ENCODE data around the gene KRT75.
"Not testable (repeated sequence)": the region's sequence is repeated elsewhere in the genome, so short reads cannot be mapped to it uniquely, and the experiment has no call there.

KRT75 gene

GRCh38 chr12:52434081-52434733 is at the start of gene KRT75:
Gene KRT75 (minus strand): TSS chr12:52434371. CDS start chr12:52434304, 67 bp downstream.
- no peak within 1 kb of the TSS for H3K4me3 Mint-ChIP-seq
- H3K27ac Mint-ChIP-seq, result no peak within 1 kb of the TSS
- H3K9me3 Mint-ChIP-seq, result no peaks in the 10 kb centered on the region
- peaks cover 20% of the 10 kb centered on the region for H3K27me3 Mint-ChIP-seq
- no peaks in the 10 kb centered on the region for H3K36me3 Mint-ChIP-seq (ENCODE audit: low read depth)
- no peaks in the 10 kb centered on the region for H3K4me1 Mint-ChIP-seq (ENCODE audit: low read depth)

DNA sequence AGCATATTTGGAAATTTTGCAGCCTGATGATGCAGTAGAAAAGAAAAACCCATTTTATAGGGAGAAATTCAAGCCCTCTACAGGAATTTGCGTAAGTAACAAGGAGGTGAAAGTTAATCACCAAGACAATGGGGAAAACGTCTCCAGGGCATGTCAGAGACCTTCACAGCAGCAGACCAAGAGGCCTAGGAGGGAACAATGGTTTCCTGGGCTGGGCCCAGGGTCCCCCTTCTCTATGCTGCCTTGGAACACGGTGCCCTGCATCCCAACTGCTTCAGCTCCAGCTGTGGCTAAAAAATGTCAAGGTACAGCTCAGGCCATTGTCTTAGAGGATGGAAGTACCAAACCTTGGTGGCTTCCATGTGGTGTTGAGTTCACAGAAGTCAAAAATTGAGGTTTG is 45.9 kb upstream of the KRT75 start:
- H3K27me3 Mint-ChIP-seq, result peaks cover 29% of the 10 kb centered on the region

GRCh38 chr12:52477651-52478050 is 43.5 kb upstream of the KRT75 start:
- Mint-ChIP-seq H3K4me1 (ENCODE audit: low read depth) (no peaks in the 10 kb centered on the region), H3K4me3 (no peak overlapping the region), H3K27me3 (peaks cover 11% of the 10 kb centered on the region), H3K27ac (no peak overlapping the region), H3K9me3 (no peaks in the 10 kb centered on the region), H3K36me3 (ENCODE audit: low read depth) (no peaks in the 10 kb centered on the region)

More for the DNA sequence above, 45.9 kb upstream of the KRT75 start:
- Mint-ChIP-seq H3K4me3 (no peak overlapping the region), H3K27ac (no peak overlapping the region), H3K36me3 (ENCODE audit: low read depth) (peaks cover 3% of the 10 kb centered on the region), H3K9me3 (peaks cover 4% of the 10 kb centered on the region), H3K4me1 (ENCODE audit: low read depth) (no peaks in the 10 kb centered on the region)

DNA sequence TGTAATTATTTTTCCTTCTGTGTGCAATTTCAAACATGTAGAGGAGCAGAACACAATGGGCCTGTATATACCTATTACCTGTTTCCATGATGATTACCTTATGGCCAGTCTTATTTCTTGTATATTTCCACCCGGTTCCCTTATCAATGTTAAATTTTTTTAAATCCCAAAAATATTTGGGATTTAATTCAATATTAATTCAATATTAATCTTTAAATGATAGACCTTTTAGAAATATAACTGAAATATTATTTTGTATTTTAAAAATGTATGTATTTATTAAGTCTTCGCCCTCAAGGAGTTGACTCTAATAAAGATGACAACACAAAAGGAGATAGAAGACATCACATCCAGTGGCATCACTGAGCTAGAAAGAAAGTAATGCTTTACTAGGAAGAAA is 40.0 kb upstream of the KRT75 start:
- peaks cover 9% of the 10 kb centered on the region for H3K27me3 Mint-ChIP-seq
- no peak overlapping the region for H3K27ac Mint-ChIP-seq
- H3K4me1 Mint-ChIP-seq (ENCODE audit: low read depth), result no peaks in the 10 kb centered on the region
- H3K9me3 Mint-ChIP-seq, result no peaks in the 10 kb centered on the region
- H3K4me3 Mint-ChIP-seq, result no peak overlapping the region
- no peaks in the 10 kb centered on the region for H3K36me3 Mint-ChIP-seq (ENCODE audit: low read depth)

DNA sequence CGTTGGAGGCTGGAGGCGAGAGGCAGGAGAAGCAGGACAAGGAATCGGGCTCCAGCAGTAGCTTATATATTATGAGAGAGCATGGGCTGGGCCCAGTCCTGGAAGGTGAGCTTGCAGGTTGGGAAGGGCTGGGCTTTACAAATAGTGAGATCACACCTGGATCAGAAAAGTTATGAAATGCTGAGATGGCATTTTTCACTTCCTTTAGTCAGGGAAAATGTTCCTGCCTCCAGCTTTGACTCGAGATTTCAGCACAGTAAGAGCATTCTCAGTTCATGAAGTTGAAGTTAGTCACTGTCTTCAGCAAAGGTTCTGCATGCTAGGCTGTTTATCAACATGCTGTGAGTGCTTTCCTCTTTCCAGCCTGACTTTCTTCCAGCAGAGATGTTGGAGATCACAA is 39.6 kb upstream of the KRT75 start, which contains the start of gene KRT6C:
KRT6C (minus strand) TSS at position 38 of the 400 bp plus-strand sequence. CDS start 68 bp downstream, outside the sequence.
- H3K27me3 Mint-ChIP-seq, result peaks cover 9% of the 10 kb centered on the region
- no peak within 1 kb of the TSS for H3K4me3 Mint-ChIP-seq
- no peaks in the 10 kb centered on the region for H3K36me3 Mint-ChIP-seq (ENCODE audit: low read depth)
- no peak within 1 kb of the TSS for H3K27ac Mint-ChIP-seq
- H3K4me1 Mint-ChIP-seq (ENCODE audit: low read depth), result no peaks in the 10 kb centered on the region
- H3K9me3 Mint-ChIP-seq, result no peaks in the 10 kb centered on the region

DNA sequence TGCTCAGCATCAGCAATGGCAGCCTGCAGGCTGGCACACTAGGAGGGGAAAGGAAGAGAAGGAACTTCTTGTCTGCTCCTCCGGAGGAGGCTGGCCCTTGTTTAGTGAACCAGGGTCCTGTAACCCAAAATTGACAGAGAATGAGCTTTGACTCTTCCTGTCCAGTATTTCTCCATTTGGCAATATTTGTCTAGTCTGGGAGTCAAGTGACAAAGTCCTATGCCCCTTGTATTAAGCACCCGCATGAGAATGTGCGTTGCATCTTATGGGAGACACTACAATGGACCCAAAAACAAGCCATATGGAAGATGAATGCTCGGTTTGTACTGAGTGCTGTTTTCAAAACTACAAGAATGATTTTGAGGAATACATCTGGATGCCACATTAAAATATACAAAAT is 35.7 kb upstream of the KRT75 start:
- no peaks in the 10 kb centered on the region for H3K4me1 Mint-ChIP-seq (ENCODE audit: low read depth)
- peaks cover 12% of the 10 kb centered on the region for H3K27me3 Mint-ChIP-seq
- no peak overlapping the region for H3K4me3 Mint-ChIP-seq
- no peaks in the 10 kb centered on the region for H3K36me3 Mint-ChIP-seq (ENCODE audit: low read depth)
- H3K27ac Mint-ChIP-seq, result no peak overlapping the region
- no peaks in the 10 kb centered on the region for H3K9me3 Mint-ChIP-seq

DNA sequence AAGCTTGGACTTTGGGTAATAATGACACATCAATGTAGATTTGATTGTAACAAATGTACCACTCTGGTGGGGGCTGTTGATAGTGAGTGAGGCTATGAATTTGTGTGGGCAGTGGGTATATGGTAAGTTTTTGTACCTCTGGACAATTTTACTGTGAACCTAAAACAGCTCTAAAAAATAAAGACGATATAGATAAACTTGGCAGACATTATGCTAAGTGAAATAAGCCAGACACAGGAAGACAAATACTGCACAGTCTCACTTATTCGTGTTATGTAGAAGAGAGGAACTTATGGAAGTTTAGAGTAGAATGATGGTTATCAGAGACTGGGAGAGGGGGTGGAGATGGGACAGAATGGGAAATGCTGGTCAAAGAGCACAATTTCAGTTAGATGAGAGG is 30.7 kb upstream of the KRT75 start:
- peaks cover 17% of the 10 kb centered on the region for H3K27me3 Mint-ChIP-seq
- H3K4me1 Mint-ChIP-seq (ENCODE audit: low read depth), result no peaks in the 10 kb centered on the region
- H3K27ac Mint-ChIP-seq, result no peak overlapping the region
- H3K36me3 Mint-ChIP-seq (ENCODE audit: low read depth), result no peaks in the 10 kb centered on the region
- no peak overlapping the region for H3K4me3 Mint-ChIP-seq
- H3K9me3 Mint-ChIP-seq, result no peaks in the 10 kb centered on the region

- peaks cover 23% of the 10 kb centered on the region for H3K27me3 Mint-ChIP-seq
- no peaks in the 10 kb centered on the region for H3K9me3 Mint-ChIP-seq
- no peaks in the 10 kb centered on the region for H3K36me3 Mint-ChIP-seq (ENCODE audit: low read depth)
- no peak overlapping the region for H3K4me3 Mint-ChIP-seq
- H3K4me1 Mint-ChIP-seq (ENCODE audit: low read depth), result no peaks in the 10 kb centered on the region
- H3K27ac Mint-ChIP-seq, result no peak overlapping the region
These were observed 27.5 kb upstream of the KRT75 start for GRCh38 chr12:52461693-52462092.

GRCh38 chr12:52458861-52459260 is 24.7 kb upstream of the KRT75 start:
- no peaks in the 10 kb centered on the region for H3K9me3 Mint-ChIP-seq
- peaks cover 19% of the 10 kb centered on the region for H3K27me3 Mint-ChIP-seq
- no peaks in the 10 kb centered on the region for H3K36me3 Mint-ChIP-seq (ENCODE audit: low read depth)
- no peak overlapping the region for H3K27ac Mint-ChIP-seq
- peaks cover 5% of the 10 kb centered on the region for H3K4me1 Mint-ChIP-seq (ENCODE audit: low read depth)
- H3K4me3 Mint-ChIP-seq, result no peak overlapping the region

DNA sequence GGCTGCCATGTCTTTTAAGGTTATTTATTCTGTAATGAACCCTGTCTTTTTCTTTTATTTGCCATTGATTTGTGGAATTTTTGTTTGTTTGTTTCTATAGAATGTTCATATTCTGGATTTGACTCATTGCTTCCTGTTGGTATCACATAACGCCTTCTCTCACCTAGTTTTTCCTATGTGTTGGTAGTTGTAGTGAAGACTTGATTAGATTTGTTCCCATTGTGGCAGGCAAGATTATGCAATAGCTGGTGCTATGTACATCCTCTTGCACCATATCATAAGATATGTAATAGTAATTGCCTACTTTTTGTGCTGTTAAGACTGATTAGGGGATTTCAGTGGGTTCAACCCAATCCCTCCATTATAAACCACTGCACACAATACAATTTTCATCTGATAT is 21.6 kb upstream of the KRT75 start:
- no peaks in the 10 kb centered on the region for H3K36me3 Mint-ChIP-seq (ENCODE audit: low read depth)
- no peaks in the 10 kb centered on the region for H3K9me3 Mint-ChIP-seq
- no peak overlapping the region for H3K4me3 Mint-ChIP-seq

GRCh38 chr12:52454411-52455201 is 20.4 kb upstream of the KRT75 start:
- Mint-ChIP-seq H3K36me3 (ENCODE audit: low read depth) (no peaks in the 10 kb centered on the region), H3K9me3 (no peaks in the 10 kb centered on the region), H3K27me3 (peaks cover 9% of the 10 kb centered on the region), H3K27ac (no peak overlapping the region), H3K4me3 (no peak overlapping the region), H3K4me1 (ENCODE audit: low read depth) (peaks cover 5% of the 10 kb centered on the region)

More for the DNA sequence above, 21.6 kb upstream of the KRT75 start:
- H3K27ac Mint-ChIP-seq, result no peak overlapping the region
- peaks cover 5% of the 10 kb centered on the region for H3K4me1 Mint-ChIP-seq (ENCODE audit: low read depth)
- H3K27me3 Mint-ChIP-seq, result peaks cover 14% of the 10 kb centered on the region

GRCh38 chr12:52452101-52452500 is 17.9 kb upstream of the KRT75 start, which contains the start of gene KRT6B:
Gene KRT6B (minus strand): TSS chr12:52452146. CDS start chr12:52452078, 68 bp downstream.
- Mint-ChIP-seq H3K4me1 (ENCODE audit: low read depth) (peaks cover 5% of the 10 kb centered on the region), H3K36me3 (ENCODE audit: low read depth) (no peaks in the 10 kb centered on the region), H3K27me3 (no peaks in the 10 kb centered on the region), H3K4me3 (no peak within 1 kb of the TSS), H3K9me3 (no peaks in the 10 kb centered on the region), H3K27ac (no peak within 1 kb of the TSS)

- H3K27me3 Mint-ChIP-seq, result peaks cover 15% of the 10 kb centered on the region
- no peaks in the 10 kb centered on the region for H3K36me3 Mint-ChIP-seq (ENCODE audit: low read depth)
- H3K27ac Mint-ChIP-seq, result no peak overlapping the region
- H3K4me1 Mint-ChIP-seq (ENCODE audit: low read depth), result no peaks in the 10 kb centered on the region
- H3K9me3 Mint-ChIP-seq, result no peaks in the 10 kb centered on the region
- H3K4me3 Mint-ChIP-seq, result no peak overlapping the region
These were observed 14.1 kb upstream of the KRT75 start for GRCh38 chr12:52448228-52448627.

DNA sequence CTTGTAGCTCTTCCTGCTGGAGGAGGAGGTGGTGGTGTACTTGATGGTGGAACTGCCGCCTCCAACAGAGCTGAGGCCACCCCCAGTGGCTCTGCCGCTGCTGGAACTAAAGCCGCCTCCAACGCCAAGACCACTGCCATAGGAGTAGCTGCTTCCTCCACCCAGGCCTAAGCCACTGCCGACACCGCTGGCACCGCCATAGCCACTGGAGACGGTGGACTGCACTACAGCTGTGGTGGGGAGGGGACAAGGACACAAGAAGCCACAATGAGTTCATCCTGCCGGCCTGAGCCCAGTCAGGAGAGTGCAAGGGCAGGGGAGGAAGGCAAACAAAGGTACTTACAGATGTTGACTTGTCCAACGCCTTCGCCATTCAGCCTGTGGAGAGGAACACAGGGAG is 13.0 kb upstream of the KRT75 start:
- not testable (repeated sequence) for H3K27ac Mint-ChIP-seq; H3K36me3 Mint-ChIP-seq (ENCODE audit: low read depth); H3K4me1 Mint-ChIP-seq (ENCODE audit: low read depth)

DNA sequence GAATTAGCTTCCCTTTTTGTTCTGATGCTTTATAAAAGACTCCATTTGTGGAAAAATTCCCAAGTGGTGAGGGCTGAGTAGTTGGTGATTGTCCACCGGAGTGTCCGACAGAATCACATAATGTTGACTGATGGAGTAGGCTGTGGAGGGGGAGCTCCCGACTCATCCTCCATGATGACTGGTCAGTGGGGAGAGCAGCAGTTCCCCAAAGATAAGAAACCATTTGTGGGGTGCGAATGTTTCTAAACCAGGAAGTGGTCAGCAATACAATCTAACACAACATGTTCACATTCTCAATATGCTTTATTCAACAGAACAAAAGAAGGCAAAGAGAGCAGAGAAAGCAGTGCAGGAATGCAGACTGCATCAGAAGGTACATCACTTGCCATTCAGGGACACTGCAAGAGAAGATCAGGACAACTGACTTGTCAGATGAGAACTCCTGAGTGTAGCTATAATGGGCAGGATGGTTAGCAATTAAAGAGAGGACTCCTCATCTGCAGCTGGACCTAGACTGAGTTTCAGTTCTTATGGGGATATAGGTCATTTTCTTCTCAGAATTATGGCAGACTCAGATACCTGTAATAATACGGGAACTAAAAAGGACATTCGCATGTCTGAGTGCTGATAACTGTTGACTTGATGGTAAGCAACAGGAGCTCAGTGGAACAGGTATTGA is 12.3 kb upstream of the KRT75 start:
- Mint-ChIP-seq H3K27me3 (peaks cover 25% of the 10 kb centered on the region), H3K27ac (no peak overlapping the region), H3K9me3 (no peaks in the 10 kb centered on the region), H3K4me3 (no peak overlapping the region), H3K36me3 (ENCODE audit: low read depth) (no peaks in the 10 kb centered on the region), H3K4me1 (ENCODE audit: low read depth) (no peaks in the 10 kb centered on the region)

More for the DNA sequence above, 13.0 kb upstream of the KRT75 start:
- not testable (repeated sequence) for H3K9me3 Mint-ChIP-seq, H3K4me3 Mint-ChIP-seq
- peaks cover 22% of the 10 kb centered on the region for H3K27me3 Mint-ChIP-seq
